Bronchial epithelial cell (primary cell): ENCODE measurements around the gene SLX4IP. TPM values are rescaled to one million over a fixed set of nuclear protein-coding genes. Genes with fewer than 3 reads are reported as not detected.

Experiments
- DNase-seq: peaks from one replicate; pipeline ENCODE4 v3.0.0-alpha.2; 2010; ENCODE audit warnings: low read depth
- FAIRE-seq: peaks from 2 replicates; lab custom pipeline; 2011; peaks lifted over from hg19 to GRCh38; lab: Jason Lieb, UNC
- H3K27me3 ChIP-seq: 2 replicates; pipeline ENCODE4 v1.5.1; 2011; ENCODE audit warnings: low read length; ENCODE audit not compliant: control insufficient read depth, insufficient read depth
- H3K36me3 ChIP-seq: 2 replicates; pipeline ENCODE4 v1.5.1; 2011; ENCODE audit warnings: low read length; ENCODE audit not compliant: control insufficient read depth, insufficient read depth
- H3K4me3 ChIP-seq: 2 replicates; pipeline ENCODE4 v1.5.1; 2011; ENCODE audit warnings: mild to moderate bottlenecking, low read depth, low read length, control low read depth
- total RNA-seq: library from RNA; depleted of rRNA; stranded (reverse); fragments of >200 nt; gene quantifications from 2 replicates; pipeline ENCODE4 v1.2.1, GENCODE V29; 2014
- TF ChIP-seq, protein P1 (sequence below): IDR thresholded peaks from 2 replicates; pipeline ENCODE4 v1.5.1; 2011; ENCODE audit warnings: mild to moderate bottlenecking, moderate library complexity, low read length, control low read depth, inconsistent platforms; ENCODE audit not compliant: insufficient read depth, severe bottlenecking

The SLX4IP gene
- total RNA-seq, 1 donor from 2014 or later, result 3.9 TPM

DNA sequence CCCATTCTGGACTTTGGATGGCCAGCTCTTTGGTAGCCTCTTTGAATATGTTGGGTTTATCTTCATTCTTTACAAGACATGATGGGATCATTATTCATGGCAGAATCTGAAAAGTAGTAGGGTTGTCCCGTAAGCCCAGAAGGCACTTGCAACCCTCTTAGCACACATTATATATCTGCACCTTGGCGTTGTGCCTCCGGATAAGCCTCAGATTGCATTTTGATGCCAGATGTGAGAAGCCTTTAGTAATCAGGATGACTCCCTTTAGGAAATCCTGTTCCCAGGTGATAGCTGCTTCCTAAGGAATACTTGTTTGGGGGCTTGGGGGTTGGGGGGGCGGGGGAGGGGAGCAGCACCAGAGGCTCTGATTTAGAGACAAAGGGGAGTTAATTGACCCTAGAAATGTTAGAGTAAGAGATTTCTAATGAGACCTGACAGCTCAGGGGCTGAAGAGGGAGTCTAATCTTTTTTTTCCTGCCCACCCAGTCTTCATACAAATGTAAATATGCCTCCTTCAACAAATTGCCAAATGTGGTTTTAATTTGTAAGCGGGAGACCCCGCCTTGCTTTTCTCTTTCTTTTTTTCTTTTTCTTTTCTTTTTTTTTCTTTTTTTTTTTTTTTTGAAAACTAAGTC, 183.6 kb downstream of the SLX4IP start:
- FAIRE-seq, result no peak
- H3K27me3 ChIP-seq, result no peaks in the 10 kb centered on the region
- DNase-seq, result peak; percentile 52
- H3K4me3 ChIP-seq, result no peak overlapping the region
- no peaks in the 10 kb centered on the region for H3K36me3 ChIP-seq
- TF ChIP-seq, protein P1, sequence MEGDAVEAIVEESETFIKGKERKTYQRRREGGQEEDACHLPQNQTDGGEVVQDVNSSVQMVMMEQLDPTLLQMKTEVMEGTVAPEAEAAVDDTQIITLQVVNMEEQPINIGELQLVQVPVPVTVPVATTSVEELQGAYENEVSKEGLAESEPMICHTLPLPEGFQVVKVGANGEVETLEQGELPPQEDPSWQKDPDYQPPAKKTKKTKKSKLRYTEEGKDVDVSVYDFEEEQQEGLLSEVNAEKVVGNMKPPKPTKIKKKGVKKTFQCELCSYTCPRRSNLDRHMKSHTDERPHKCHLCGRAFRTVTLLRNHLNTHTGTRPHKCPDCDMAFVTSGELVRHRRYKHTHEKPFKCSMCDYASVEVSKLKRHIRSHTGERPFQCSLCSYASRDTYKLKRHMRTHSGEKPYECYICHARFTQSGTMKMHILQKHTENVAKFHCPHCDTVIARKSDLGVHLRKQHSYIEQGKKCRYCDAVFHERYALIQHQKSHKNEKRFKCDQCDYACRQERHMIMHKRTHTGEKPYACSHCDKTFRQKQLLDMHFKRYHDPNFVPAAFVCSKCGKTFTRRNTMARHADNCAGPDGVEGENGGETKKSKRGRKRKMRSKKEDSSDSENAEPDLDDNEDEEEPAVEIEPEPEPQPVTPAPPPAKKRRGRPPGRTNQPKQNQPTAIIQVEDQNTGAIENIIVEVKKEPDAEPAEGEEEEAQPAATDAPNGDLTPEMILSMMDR, result no peak

DNA sequence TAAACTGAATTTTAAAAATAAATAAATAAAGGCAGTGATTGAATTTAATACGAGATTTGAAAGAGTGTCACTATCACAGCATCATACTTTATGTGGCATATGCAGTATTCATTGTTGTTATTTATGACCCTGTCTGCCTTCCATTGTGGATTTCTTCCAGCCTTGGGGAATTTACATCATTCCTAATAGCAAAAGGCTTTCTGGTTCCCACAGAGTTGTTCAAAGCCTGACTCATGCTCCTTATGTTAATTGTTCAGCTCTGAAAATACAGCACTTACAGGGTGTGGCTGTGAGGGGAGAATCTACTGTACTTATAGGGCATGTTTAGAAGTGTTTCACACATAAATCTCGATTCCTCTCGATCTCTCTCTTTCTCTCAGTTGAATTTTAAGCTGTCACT, 184.3 kb downstream of the SLX4IP start:
- Histone ChIP-seq H3K27me3 (no peaks in the 10 kb centered on the region), H3K4me3 (no peak overlapping the region), H3K36me3 (no peaks in the 10 kb centered on the region)
- TF ChIP-seq, protein P1, result no peak
- DNase-seq (peak; percentile 96), FAIRE-seq (no peak)

DNA sequence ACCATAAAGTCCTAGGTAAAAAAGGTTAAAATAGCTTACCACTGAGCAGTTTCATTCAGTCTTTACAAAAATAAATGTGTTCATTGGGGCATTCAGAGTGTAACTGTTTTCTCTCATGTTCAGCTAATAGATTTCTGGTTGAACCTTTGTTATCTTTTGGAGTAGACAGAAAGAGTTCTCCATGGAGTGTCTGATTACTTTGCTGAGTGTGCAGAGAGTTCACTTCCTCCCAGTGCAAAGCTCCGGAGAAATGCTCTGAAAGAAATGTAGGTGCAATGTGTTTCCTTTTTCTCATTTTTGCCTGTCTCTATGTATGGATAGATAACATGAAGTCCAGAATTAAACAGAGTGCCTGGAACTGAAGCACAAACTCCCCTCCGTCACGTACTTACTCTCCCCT, 186.0 kb downstream of the SLX4IP start:
- Histone ChIP-seq H3K4me3 (no peak overlapping the region), H3K27me3 (no peaks in the 10 kb centered on the region), H3K36me3 (no peaks in the 10 kb centered on the region)
- no peak for FAIRE-seq
- TF ChIP-seq, protein P1, result no peak
- DNase-seq, result no peak

DNA sequence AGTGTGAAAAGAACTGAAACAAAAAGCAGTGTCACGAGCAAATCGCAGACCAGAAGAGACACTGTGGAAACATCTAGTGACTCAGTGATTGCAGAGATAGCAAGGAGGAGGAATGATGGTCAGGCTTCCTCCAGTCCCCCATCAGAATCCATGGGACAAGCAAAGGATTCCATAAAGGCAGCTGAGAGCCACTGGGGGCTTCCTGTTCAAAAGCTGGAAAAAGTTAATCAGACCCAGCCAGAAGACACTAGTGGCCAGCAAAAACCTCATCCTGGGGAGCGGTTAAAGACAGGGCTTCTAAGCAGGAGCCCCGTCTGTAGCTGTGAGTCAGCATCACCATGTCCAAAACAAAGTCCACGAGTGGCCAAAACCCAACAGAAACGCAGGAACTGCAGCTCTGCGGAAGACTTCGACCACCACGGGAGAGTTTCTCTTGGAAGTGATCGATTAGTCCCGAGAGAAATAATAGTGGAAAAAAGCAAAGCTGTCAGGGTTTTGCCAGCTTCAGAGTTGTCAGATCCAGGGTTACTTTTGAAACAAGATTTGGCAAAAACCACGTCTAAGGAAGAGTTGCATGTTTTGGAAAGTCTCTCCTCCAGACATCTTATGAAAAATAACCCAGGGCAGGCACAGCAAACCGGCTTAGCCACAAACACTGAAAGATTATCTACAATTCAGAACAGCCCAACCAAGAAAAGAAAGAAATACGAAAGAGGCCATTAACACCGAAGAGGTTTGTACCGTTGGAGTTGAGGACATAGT, 187.7 kb downstream of the SLX4IP start:
- TF ChIP-seq, protein P1, result no peak

DNA sequence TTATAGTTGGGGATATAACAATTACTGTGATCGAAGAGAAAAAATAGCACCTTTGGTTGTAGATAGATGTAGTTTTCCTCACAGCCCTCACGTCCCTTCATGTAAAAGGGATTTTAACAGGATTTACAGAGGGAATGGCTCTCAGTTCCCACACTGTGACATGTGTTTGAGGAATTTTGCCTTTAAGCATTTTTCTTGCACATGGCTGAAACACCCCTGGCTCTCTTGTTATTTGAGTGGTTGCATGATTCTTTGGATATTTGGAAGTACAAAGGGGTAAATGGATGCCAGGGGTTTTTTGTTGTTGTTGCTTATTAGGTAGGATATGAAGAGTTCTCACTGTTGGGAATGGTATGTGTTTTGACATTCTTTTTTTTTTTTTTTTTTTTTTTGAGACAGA, 190.5 kb downstream of the SLX4IP start:
- no peak for DNase-seq
- no peaks in the 10 kb centered on the region for H3K27me3 ChIP-seq
- no peaks in the 10 kb centered on the region for H3K36me3 ChIP-seq
- TF ChIP-seq, protein P1, result no peak
- no peak overlapping the region for H3K4me3 ChIP-seq
- FAIRE-seq, result no peak

More for the DNA sequence above, 187.7 kb downstream of the SLX4IP start:
- DNase-seq (no peak), FAIRE-seq (no peak)
- no peak overlapping the region for H3K4me3 ChIP-seq
- no peaks in the 10 kb centered on the region for H3K27me3 ChIP-seq
- H3K36me3 ChIP-seq, result no peaks in the 10 kb centered on the region
